Liver (tissue), 9 donors: ENCODE measurements around the gene EEFSEC. TPM values are rescaled to one million over a fixed set of nuclear protein-coding genes. Genes with fewer than 3 reads are reported as not detected.

Source experiments
- DNase-seq: peaks from one replicate; pipeline ENCODE4 v3.0.0-alpha.2; 2017; ENCODE audit warnings: low spot score
- H3K27ac ChIP-seq, 2 donors: one replicate each; pipeline ENCODE4 v1.7.0; 2013; ENCODE audit warnings: inconsistent platforms in 2 of 2, low read length in 2 of 2, control low read depth in 1 of 2, low read depth in 1 of 2, mild to moderate bottlenecking in 1 of 2
- H3K27me3 ChIP-seq, 4 donors: one replicate each; pipeline versions ENCODE4 v1.6.1 to v1.7.0; 2013; ENCODE audit warnings: low read length in 3 of 4, inconsistent platforms in 1 of 4, mild to moderate bottlenecking in 1 of 4, moderate library complexity in 1 of 4; ENCODE audit not compliant: control insufficient read depth in 4 of 4, insufficient read depth in 4 of 4
- H3K36me3 ChIP-seq, 4 donors: one replicate each; pipeline versions ENCODE4 v1.6.1 to v1.7.0; 2013; ENCODE audit warnings: low read length in 3 of 4, mild to moderate bottlenecking in 3 of 4, low read depth in 1 of 4, moderate library complexity in 1 of 4; ENCODE audit not compliant: control insufficient read depth in 4 of 4, insufficient read depth in 3 of 4
- H3K4me1 ChIP-seq, 4 donors: one replicate each; pipeline versions ENCODE4 v1.6.1 to v1.7.0; 2013; ENCODE audit warnings: low read length in 3 of 4, mild to moderate bottlenecking in 3 of 4, moderate library complexity in 1 of 4; ENCODE audit not compliant: control insufficient read depth in 4 of 4, insufficient read depth in 4 of 4
- H3K4me3 ChIP-seq, 3 donors: one replicate each; pipeline versions ENCODE4 v1.6.1 to v1.7.0; 2013; ENCODE audit warnings: low read length in 3 of 3, control low read depth in 1 of 3, low read depth in 1 of 3, mild to moderate bottlenecking in 1 of 3
- H3K9ac ChIP-seq, 2 donors: one replicate each; pipeline ENCODE4 v1.7.0; 2013; ENCODE audit warnings: low read length in 2 of 2, mild to moderate bottlenecking in 2 of 2, moderate library complexity in 2 of 2, control low read depth in 1 of 2, low read depth in 1 of 2
- H3K9me3 ChIP-seq, 4 donors: one replicate each; pipeline versions ENCODE4 v1.6.1 to v1.7.0; 2013; ENCODE audit warnings: low read length in 3 of 4; ENCODE audit not compliant: control insufficient read depth in 4 of 4
- EGR1 ChIP-seq, 2 donors: IDR thresholded peaks; 2 replicates each; pipeline ENCODE4 v1.6.1; 2016 to 2018; ENCODE audit warnings: antibody characterized with exemption in 2 of 2, low read depth in 2 of 2
- FOXA1 ChIP-seq: IDR thresholded peaks from 2 replicates; pipeline ENCODE4 v1.6.1; 2016; ENCODE audit warnings: antibody characterized with exemption
- FOXA2 ChIP-seq: IDR thresholded peaks from 2 replicates; pipeline ENCODE4 v1.6.1; 2016; ENCODE audit warnings: antibody characterized with exemption
- GABPA ChIP-seq, 2 donors: IDR thresholded peaks in 1 of 2; conservative IDR thresholded peaks in 1 of 2; 2 replicates each; pipeline ENCODE4 v1.6.1; 2016; ENCODE audit warnings: antibody characterized with exemption in 2 of 2, mild to moderate bottlenecking in 1 of 2, moderate library complexity in 1 of 2
- HNF4A ChIP-seq, 2 donors: conservative IDR thresholded peaks; 2 replicates each; pipeline ENCODE4 v1.6.1; 2016; ENCODE audit warnings: antibody characterized with exemption in 2 of 2, mild to moderate bottlenecking in 2 of 2
- HNF4G ChIP-seq: IDR thresholded peaks from 2 replicates; pipeline ENCODE4 v1.6.1; 2016; ENCODE audit warnings: antibody characterized with exemption
- JUND ChIP-seq, 2 donors: IDR thresholded peaks; 2 replicates each; pipeline ENCODE4 v1.6.1; 2016; ENCODE audit warnings: antibody characterized with exemption in 2 of 2
- NR2F2 ChIP-seq: IDR thresholded peaks from 2 replicates; pipeline ENCODE4 v1.6.1; 2016; ENCODE audit warnings: antibody characterized with exemption
- RAD21 ChIP-seq, 2 donors: IDR thresholded peaks; 2 replicates each; pipeline ENCODE4 v1.6.1; 2016; ENCODE audit warnings: antibody characterized with exemption in 2 of 2, mild to moderate bottlenecking in 2 of 2
- REST ChIP-seq: IDR thresholded peaks from 2 replicates; pipeline ENCODE4 v1.6.1; 2016; ENCODE audit warnings: antibody characterized with exemption, mild to moderate bottlenecking
- RXRA ChIP-seq, 2 donors: IDR thresholded peaks; 2 replicates each; pipeline ENCODE4 v1.6.1; 2017 to 2018; ENCODE audit warnings: antibody characterized with exemption in 2 of 2, mild to moderate bottlenecking in 1 of 2
- SP1 ChIP-seq: IDR thresholded peaks from 2 replicates; pipeline ENCODE4 v1.6.1; 2018; ENCODE audit warnings: antibody characterized with exemption, mild to moderate bottlenecking
- TAF1 ChIP-seq: conservative IDR thresholded peaks from 2 replicates; pipeline ENCODE4 v1.6.1; 2016; ENCODE audit warnings: antibody characterized with exemption, mild to moderate bottlenecking
- YY1 ChIP-seq: IDR thresholded peaks from 2 replicates; pipeline ENCODE4 v1.6.1; 2016; ENCODE audit warnings: antibody characterized with exemption, mild to moderate bottlenecking
- ZBTB33 ChIP-seq: IDR thresholded peaks from 2 replicates; pipeline ENCODE4 v1.6.1; 2016; ENCODE audit warnings: antibody characterized with exemption
- WGBS: extraction: QIAGEN DNeasy Blood & Tissue Kit; methylation state at CpG from one replicate; pipeline ENCODE4 v1.1.7; 2013; 5-methylcytosine and 5-hydroxymethylcytosine counted together
- polyA plus RNA-seq, 2 donors: library from polyadenylated mRNA; stranded (reverse) in 1 of 2; unstranded in 1 of 2; fragments of 200-250 nt in 1 of 2; fragments of >200 nt in 1 of 2; fragmentation: Nextera tagmentation in 1 of 2; extraction: Ambion mirVana in 1 of 2; gene quantifications; one replicate each; pipeline versions ENCODE4 v1.2.1 to v1.2.3, GENCODE V29; 2013 to 2015
- total RNA-seq, 2 donors: library from RNA; depleted of rRNA; stranded (reverse); fragments of >200 nt; gene quantifications; one replicate each; pipeline ENCODE4 v1.2.3, GENCODE V29; 2014
- donor health status: healthy.
- donor health status: healthy.
- donor health status: healthy.
- donor health status: healthy.
- donor health status: healthy.

The EEFSEC gene
- total and polyA plus RNA-seq, 4 donors, result 8.4 to 13.1 (median 10.7) TPM

GRCh38 chr3:128420720-128421438 lies 267.6 kb downstream of the EEFSEC start:
- Histone ChIP-seq H3K9me3 (no peaks in the 10 kb centered on the region), H3K4me1 (no peaks in the 10 kb centered on the region), H3K36me3 (no peaks in the 10 kb centered on the region), H3K4me3 (no peak overlapping the region), H3K9ac (no peak overlapping the region), H3K27me3 (no peaks in the 10 kb centered on the region), H3K27ac (no peak overlapping the region)
- TF ChIP-seq SP1 (no peak), TAF1 (no peak), FOXA2 (no peak), RAD21 (IDR thresholded peaks at IDR 0.05) (no peak), JUND (IDR thresholded peaks at IDR 0.05) (no peak), REST (no peak)
- 91% methylated on average over 12 of the region's 12 CpGs for WGBS
- no peak for DNase-seq

GRCh38 chr3:128421439-128421836 lies 268.2 kb downstream of the EEFSEC start:
- TF ChIP-seq FOXA2 (no peak), ZBTB33 (no peak), GABPA (IDR thresholded peaks at IDR 0.05 in 1 of 2, conservative IDR thresholded peaks at IDR 0.05 in 1 of 2) (no peak), HNF4G (no peak), HNF4A (conservative IDR thresholded peaks at IDR 0.05) (no peak), JUND (IDR thresholded peaks at IDR 0.05) (no peak), TAF1 (no peak), FOXA1 (no peak), RXRA (IDR thresholded peaks at IDR 0.05) (no peak)
- Histone ChIP-seq H3K4me3 (no peak overlapping the region), H3K9ac (no peak overlapping the region), H3K27me3 (no peaks in the 10 kb centered on the region), H3K27ac (no peak overlapping the region), H3K36me3 (no peaks in the 10 kb centered on the region), H3K9me3 (no peaks in the 10 kb centered on the region), H3K4me1 (peaks cover 0 to 5% (median 2%) of the 10 kb centered on the region in 4 donors)
- 87% methylated on average over 11 of the region's 11 CpGs for WGBS
- DNase-seq, result no peak

- no peaks in the 10 kb centered on the region for H3K36me3 ChIP-seq
- 92% methylated on average over 7 of the region's 7 CpGs for WGBS
- no peaks in the 10 kb centered on the region for H3K27me3 ChIP-seq
- H3K9me3 ChIP-seq, result no peaks in the 10 kb centered on the region
- no peak overlapping the region for H3K4me3 ChIP-seq
- no peak for DNase-seq
- no peak for TF ChIP-seq REST
- TF ChIP-seq EGR1 (IDR thresholded peaks at IDR 0.05; ENCODE audit: low read depth in 2 of 2), result no peak
- TF ChIP-seq NR2F2, result no peak
- no peak for TF ChIP-seq TAF1
- no peak for TF ChIP-seq FOXA1
- no peak for TF ChIP-seq SP1
- TF ChIP-seq RXRA (IDR thresholded peaks at IDR 0.05), result no peak
- no peak for TF ChIP-seq YY1
- no peak overlapping the region for H3K27ac ChIP-seq
- H3K4me1 ChIP-seq, result peaks cover 0 to 8% (median 4%) of the 10 kb centered on the region in 4 donors
- no peak overlapping the region for H3K9ac ChIP-seq
These were observed 268.7 kb downstream of the EEFSEC start for GRCh38 chr3:128421966-128422365.
